ENCODE measurements around the gene TMF1.

TMF1 gene

GRCh38 chr3:68996356-68996995 is 55.7 kb downstream of the TMF1 start:
- no peak for DNase-seq (ENCODE audit: low read depth, low spot score)
- H3K4me3 ChIP-seq (ENCODE audit: low read length) = no peak overlapping the region

GRCh38 chr3:68988740-68989139 is 63.4 kb downstream of the TMF1 start:
- DNase-seq (ENCODE audit: low read depth, low spot score) = no peak

DNA sequence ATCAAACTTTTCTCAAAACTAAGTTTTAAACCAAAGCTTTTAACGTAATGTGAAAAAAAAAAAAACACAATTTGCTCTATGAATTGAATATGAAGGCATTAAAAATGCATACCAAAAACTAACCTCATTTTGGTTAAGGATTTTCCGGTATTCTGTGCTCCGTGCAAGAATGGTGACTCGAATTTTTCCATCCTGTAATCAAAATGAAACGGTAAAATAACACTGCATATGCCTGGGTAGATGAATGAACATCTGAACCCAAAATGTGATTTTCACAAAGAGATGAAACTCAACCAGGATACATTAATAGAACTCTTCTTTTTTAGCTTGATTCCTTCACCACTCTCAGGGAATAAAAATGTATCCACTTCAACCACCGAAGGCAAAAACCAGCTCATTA is 64.8 kb downstream of the TMF1 start:
- no peak overlapping the region for H3K4me3 ChIP-seq (ENCODE audit: low read length)
- no peak for DNase-seq (ENCODE audit: low read depth, low spot score)

More at GRCh38 chr3:68988740-68989139, 63.4 kb downstream of the TMF1 start:
- no peak overlapping the region for H3K4me3 ChIP-seq (ENCODE audit: low read length)

DNA sequence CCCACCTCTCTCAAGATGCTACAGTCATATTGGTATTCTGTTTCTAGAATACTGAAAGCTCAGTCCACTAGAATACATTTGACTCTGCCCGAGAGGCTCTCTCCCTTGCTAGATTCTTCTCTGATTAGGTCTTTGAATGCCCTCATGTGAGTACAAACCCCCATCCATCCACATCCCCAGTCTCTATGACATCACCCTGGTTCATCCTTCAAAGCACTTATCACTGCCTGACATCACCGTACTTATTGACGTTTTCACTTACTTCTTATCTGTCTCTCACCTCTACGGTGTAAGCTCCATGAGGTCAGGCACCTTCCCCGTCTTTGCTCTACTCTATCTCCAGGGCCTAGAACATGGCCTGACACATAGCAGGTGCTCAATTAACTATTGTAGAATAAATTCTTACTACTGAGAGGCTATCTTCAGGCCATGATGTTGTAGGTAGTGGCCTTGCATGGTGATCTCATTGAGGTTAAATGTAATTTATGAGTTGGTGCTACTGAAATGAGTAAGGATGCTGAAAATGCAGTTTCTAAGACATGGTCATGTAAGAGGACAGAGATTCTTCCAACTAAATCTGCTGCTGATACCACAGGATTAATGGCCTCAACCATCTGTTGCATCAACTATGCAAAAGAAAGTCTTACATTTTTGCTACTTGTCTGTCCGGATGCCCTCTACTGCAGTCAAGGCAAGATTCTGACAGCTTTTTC is 65.5 kb downstream of the TMF1 start:
- DNase-seq (ENCODE audit: low read depth, low spot score) = no peak
- H3K4me3 ChIP-seq (ENCODE audit: low read length) = no peak overlapping the region

- no peak overlapping the region for H3K4me3 ChIP-seq (ENCODE audit: low read length)
- no peak for DNase-seq (ENCODE audit: low read depth, low spot score)
These were observed 66.9 kb downstream of the TMF1 start for GRCh38 chr3:68985146-68985790.

GRCh38 chr3:68984011-68984530 is 68.1 kb downstream of the TMF1 start:
- DNase-seq (ENCODE audit: low read depth, low spot score) = no peak
- H3K4me3 ChIP-seq (ENCODE audit: low read length) = no peak overlapping the region

DNA sequence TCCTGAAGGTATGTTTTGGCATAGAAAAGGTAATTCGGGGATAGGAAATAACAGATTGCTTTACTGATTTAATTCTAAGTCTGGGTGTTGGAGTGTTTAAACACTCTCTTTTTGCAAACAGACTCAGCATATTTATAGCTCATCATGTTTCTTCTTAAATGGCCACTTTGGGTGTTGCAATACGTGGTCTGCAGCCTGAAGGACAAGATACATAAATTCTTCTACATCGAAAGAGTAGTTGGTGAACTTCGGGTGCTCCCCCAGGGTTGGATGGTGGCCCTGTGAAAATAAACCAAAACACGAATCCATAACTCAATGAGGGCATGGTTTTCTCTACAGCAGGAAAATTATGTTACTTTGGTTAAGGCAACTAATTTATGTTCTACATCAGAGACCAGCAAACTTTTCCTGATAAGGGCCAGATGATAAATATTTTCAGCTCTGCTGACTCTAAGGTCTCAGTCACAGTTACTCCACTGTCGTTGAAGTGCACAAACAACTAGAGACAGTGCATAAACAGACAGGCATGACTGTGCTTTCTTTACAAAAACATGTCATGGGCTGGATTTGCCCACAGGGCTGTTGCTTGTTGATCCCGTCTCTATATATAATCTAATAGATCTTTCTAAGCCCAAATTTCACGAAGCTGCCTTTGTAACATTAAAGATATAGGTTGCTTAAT is 74.5 kb downstream of the TMF1 start:
- H3K4me3 ChIP-seq (ENCODE audit: low read length) = no peak overlapping the region
- no peak for DNase-seq (ENCODE audit: low read depth, low spot score)

DNA sequence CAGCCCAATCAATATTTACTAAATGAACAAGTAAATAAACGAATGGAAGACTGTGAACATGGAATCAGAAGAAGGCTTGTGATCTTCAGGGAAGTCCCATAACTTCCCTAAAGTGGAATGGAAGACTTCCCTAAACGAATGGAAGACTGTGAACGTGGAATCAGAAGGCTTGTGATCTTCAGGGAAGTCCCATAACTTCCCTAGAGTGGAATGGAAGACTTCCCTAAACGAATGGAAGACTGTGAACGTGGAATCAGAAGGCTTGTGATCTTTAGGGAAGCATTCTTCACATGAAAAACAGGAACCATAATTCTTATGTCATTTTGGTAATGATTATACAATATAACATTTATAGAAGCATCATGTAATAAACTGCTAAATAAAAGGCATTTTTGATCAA is 77.4 kb downstream of the TMF1 start:
- H3K4me3 ChIP-seq (ENCODE audit: low read length) = no peak overlapping the region
- no peak for DNase-seq (ENCODE audit: low read depth, low spot score)

- no peak overlapping the region for H3K4me3 ChIP-seq (ENCODE audit: low read length)
- no peak for DNase-seq (ENCODE audit: low read depth, low spot score)
These were observed 78.5 kb downstream of the TMF1 start for GRCh38 chr3:68973639-68974038.

DNA sequence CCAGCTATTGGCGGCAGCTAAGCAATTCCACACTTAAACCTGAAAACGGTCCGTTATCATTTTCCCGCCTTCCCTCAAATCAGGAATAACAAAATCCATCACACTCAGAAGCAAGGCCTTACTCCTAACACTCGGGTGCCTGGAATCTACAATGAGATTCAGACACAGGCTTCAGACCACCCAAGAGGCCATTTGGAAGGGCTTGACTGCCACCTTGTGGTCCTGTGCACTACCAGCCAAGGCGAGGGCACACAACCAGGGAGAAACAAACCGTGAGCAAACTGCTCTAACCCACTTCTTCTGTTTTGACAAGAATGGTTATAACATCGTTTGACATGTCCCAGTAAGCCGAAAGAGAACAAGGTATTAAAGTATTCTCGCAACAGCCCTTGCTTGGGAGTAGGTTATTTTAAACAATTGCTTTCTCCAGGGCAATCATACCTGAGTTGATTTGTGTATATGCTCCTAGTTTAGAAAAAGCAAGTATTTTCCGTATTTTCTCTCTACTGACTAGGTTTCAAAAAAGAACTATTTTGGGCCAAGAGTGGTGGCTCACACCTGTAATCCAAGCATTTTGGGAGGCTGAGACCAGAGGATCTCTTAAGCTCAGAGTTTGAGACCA is 79.7 kb downstream of the TMF1 start:
- peak; percentile 32 for DNase-seq (ENCODE audit: low read depth, low spot score)
- no peak overlapping the region for H3K4me3 ChIP-seq (ENCODE audit: low read length)
